Smooth muscle cell of the brain vasculature (primary cell): ENCODE data around the gene FAM184B.

Source experiments
- DNase-seq: peaks from one replicate; pipeline ENCODE4 v3.0.0-alpha.2; 2012; ENCODE audit warnings: low read depth, low spot score

Gene FAM184B

DNA sequence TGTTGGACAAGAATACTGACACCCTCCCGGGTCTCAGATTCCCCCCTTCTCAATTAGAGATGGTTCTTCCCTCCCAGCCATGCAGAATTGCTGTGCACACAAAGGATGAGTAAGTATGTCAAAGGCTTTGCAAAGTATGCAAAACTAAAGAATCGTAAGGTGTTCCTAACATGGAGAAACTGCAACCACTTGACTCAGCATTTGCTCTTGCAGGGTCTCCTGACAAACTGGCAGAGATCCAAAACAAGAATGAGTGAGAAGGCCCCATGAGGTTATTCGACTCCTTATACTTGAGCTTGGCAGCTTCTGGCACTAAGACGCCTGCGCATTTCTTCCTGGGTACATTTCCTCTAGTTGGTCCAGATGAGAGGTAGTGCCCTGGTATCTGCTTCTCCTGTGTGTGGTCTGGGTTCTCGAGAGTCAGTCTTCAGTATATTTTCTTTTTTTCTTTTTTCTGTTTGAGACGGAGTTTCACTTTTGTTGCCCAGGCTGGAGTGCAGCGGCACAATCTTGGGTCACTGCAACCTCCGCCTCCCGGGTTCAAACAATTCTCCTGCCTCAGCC is 8.2 kb downstream of the FAM184B start:
- no peak for DNase-seq

DNA sequence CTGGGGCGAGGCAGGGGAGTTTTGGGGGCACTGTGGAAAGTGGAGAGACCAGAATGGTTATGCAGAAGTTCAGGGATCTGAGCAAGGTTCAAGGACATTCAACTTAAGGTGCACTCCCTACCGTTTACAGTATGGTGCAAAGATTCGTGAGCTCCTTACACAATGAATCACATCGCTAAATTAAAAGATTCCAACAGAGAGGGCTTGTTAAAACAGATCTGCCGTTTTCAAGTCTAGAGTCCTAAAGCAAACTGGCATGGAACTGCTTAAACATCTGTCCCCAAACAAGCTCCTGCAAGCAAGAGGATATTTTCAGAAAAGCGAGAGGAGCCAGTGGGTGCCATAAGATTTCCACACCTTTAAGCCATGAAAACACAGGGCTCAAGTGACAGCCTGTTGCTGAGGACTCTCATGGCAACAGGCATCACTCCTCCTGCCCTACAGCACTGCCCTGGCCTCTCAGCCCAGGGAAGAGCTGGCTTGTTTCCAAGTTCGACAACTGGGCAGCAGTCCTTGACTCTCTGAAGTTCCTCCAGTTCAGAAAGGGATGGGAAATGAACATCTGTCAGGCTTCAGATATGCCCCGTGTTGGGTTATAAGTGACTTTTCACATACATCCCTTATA is 10.0 kb downstream of the FAM184B start:
- no peak for DNase-seq

DNA sequence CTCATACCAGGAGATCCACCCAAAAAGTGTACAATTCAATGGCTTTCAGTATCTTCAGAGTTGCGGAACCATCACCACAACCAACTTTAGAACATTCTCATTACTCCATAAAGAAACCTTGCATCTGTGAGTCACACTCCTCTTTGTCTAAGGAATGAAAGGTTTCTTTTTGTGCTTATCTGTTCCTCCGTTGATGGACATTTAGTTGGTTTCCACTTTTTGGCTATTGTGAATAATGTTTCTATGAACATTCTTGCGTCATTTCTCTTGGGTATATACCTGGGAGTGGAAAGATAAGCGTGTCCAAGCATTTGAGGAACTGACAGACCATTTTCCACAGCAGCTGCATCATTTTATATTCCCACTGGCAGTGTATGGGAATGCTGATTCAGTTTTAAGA is 10.6 kb downstream of the FAM184B start:
- no peak for DNase-seq

DNA sequence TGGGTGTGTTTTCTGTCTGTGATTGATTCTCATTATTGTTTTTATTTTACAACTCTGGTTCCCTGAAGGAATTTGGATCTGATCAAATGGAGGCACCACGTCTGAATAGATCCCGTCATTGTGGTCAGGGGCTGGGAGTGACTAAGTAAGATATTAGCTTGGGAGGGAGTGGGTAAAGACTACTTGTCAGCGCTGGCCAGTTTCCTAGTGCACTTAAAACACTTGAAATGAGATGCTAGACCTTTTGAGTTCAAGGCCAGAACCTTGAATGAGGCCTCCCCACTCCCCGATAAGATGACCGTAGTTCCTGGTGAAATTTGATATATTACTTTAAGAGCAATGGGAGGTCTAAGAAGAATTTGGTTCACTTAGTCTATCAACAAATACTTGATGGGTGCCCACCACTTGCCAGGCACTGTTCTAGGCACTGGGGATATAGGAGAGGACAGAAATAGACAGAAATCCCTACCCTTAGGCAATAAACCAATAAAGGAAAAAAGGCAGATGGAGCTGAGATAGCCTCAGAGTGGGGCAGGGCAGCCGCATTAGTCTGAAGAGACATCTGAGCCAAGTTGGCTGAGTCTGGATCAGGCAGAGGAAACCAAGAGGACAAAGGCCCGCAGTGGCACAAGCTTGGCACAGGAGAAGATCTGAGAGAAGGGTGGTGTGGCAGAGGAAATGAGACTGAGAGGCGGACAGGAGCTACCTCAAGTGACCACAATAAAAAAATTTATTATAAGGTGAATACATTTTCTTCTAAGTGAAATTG is 11.8 kb downstream of the FAM184B start:
- DNase-seq: no peak

DNA sequence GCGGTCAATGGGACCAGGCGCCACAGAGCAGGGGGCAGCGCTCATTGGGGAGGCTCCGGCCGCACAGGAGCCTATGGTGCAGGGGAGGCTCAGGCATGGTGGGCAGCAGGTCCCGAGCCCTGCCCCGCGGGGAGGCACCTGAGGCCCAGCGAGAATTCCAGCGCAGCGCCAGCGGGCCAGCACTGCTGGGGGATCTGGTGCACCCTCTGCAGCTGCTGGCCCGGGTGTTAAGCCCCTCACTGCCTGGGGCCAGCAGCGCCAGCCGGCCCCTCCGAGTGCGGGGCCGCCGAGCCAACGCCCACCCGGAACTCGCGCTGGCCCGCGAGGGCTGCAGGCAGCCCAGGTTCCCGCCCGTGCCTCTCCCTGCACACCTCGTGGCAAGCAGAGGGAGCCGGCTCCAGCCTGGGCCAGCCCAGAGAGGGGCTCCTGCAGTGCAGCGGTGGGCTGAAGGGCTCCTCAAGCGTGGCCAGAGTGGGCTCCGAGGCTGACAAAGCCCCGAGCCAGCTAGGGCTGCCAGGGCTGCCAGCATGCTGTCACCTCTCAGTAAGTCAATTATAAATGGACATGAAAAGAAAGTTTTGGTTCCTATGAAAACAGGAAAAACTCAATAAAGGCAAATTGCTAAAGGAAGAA is 14.5 kb downstream of the FAM184B start:
- no peak for DNase-seq

DNA sequence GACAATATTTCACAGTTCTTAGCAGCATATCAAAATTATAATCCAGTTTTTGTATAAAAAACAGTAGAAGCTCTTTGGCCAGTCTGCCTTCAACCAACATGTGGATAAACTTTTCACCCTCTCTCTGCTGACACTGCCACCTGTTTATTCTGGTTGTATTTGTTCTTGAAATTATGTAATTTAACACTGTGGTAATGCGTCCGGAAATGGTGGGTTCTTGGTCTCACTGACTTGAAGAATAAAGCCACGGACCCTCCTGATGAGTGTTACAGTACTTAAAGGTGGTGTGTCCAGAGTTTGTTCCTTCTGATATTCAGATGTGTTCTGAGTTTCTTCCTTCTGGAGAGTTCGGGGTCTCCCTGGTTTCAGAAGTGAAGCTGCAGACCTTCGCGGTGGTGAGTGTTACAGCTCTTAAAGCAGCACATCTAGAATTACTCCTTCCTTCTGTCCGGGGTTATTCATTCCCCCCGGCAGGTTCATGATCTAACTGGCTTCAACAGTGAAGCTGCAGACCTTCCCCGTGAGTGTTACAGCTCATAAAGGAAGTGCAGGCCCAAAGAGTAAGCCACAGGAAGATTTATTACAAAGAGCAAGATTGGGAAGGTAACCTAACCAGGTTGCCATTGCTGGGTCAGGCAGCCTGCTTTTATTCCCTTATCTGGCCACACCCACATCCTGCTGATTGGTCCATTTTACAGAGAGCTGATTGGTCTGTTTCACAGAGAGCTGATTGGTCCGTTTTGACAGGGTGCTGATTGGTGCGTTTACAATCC is 15.7 kb downstream of the FAM184B start:
- DNase-seq: no peak

DNA sequence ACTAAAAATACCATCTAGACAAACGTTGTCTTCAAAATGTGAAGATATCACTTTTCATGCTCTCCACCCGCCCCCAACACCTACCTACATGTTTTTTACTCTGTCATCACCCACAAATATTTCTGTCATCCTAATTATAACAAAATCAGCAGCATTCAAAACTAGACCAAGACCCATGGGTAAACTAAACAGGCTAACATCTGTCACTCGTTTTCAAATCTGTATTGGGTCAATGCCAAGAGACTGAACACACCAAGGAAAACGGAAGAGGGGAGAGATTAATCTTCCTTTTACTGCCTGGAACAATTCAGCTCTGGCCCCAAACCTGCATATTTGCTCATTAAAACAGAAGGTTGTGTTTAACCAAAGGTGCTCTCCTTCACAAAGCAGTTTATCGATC is 17.5 kb downstream of the FAM184B start:
- DNase-seq: no peak

DNA sequence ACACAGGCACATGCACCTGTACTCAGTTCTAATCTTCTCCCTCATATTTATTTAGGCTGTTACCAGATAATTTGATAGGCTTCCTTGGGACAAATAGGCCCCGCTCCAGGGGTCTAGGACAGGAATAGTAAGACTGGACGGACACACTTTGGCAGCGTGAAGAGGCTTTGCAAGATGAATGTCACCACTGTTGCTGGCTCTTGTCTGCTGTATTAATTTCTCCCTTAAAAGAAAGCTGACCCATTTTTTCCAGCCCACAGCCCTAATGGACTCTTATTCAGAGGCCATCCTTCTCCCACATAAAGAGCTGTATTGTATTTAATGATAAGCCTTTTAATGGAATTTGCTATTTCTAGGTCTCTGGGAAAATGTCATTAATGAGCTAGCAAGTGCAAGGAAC is 18.0 kb downstream of the FAM184B start:
- no peak for DNase-seq

DNA sequence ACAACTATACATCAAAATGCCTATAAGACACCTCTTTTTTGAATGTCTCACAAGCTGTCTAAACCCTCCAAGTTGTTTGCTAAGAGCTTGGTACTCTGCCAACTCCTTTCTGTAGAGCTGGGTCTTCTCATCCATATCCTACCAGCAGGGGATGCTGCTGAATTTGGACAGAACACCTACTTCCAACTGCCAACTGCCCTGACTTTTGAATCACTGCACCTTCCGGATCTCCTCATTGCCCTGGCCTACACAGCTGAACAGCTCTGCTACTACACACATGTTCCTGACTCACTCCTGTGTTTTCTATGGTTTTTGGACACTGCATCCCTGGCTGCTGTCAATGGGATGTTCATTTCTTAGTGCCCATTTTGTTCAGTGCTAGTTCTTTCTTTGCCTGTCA is 18.7 kb downstream of the FAM184B start:
- DNase-seq: no peak

DNA sequence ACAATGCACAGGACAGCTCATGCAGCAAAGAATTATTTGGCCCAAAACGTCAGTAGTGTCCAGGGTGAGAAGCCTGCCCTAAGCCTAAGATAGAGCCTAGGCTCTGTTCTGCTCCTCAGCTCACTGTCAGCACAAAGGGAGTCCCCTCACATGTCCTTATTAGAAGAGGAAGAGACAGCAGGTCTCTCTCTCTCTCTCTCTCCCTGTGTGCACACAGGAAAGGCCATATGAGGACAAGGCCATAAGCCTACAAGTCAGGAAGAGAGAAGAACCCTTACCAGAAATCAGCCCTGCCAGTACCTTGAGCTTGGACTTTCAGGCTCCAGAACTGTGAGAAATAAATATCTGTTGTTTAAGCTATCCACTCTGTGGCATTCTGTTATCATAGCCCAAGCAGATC is 20.4 kb downstream of the FAM184B start:
- no peak for DNase-seq

DNA sequence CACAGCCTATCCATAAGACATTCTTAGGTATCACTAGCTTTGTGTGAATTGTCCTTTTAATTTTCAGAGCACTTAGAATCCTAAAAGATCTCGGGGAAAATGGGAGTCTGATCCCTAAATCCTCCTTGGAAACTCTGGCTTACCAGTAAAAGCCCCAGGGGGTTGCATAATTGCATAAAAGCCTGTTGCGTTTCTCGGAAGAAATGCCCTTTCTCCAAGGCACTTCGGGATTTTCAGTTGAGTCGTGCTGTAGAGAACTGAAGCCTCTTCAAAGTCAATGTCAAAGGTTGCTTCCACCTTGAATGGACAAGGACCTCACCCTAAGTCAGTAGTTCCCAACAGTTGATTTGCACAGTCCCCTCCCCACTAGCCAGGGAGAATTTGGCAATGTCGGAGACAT is 20.8 kb downstream of the FAM184B start:
- no peak for DNase-seq

DNA sequence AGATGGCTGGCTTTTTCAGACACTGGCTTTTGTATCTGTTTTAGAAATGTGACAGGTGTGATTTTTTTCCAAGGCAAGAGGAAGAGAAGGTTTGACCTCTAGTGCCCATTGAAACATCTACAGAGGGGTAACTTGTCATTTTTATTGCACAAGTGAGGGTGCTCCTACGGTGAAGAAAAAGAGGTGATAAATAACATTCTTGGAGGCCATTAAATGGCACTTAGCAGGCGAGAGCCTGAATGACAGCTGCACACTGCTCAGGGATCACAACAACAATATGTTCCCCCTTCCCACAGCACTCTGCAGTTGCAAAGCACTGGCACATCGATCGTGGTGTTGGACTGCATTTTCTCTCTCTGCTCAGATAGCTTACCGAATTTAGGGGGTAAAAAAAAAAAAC is 22.9 kb downstream of the FAM184B start:
- DNase-seq: no peak

DNA sequence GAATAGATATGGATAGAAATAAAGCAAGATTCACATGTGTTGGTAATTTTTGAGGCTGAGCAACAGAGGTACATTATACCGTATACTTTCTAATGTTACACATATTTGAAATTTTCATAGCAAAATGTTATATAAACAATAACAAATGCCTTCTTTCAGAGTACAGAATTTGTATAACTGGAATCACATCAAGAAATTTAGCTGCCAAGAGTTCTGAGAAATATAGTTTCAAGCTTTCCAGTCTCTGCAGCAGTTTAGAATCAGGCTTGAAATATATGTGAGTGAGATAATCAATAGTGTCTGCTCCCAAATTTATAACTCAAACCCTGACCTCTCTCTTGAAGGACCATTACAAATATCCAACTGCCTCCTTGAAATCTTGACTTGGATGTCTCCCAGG is 23.8 kb downstream of the FAM184B start:
- DNase-seq: no peak

DNA sequence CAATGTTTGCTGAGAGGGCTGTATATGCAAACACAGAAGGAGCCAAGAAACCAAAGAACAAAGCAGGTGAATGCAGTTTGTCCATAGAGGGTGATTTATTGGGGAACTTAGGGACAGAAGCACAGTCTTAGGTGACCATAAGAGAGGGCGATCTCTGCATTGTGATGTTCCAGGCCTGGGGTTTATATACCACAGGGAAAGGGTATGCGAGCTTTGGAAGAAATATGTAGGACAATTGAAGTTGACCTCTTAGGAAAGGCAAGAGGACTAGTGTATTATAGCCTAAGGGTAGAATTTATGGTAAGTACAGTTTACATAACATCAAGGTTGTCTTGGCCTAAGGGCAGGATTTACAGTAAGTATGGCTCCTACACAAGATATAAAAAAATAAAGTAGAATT is 27.8 kb downstream of the FAM184B start:
- DNase-seq: no peak

DNA sequence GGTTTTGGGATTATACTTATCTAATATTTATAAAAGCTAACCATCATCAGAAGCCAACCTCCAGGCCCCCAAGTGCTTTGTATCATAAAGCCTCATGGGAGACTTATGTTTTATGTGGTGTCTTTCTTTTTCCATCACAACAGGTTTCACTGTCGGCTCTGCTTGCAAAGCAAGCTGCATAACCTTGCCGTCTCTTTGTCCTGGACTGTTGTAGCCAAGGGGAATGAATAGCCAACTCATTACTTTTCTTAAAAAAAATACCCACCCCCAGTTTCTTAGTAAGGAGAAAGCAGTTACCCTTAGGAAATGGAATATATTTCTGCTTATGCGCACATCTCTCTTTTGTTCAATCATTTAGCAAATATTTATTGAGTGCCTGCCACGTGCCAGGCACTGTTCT is 40.7 kb downstream of the FAM184B start:
- DNase-seq: no peak

DNA sequence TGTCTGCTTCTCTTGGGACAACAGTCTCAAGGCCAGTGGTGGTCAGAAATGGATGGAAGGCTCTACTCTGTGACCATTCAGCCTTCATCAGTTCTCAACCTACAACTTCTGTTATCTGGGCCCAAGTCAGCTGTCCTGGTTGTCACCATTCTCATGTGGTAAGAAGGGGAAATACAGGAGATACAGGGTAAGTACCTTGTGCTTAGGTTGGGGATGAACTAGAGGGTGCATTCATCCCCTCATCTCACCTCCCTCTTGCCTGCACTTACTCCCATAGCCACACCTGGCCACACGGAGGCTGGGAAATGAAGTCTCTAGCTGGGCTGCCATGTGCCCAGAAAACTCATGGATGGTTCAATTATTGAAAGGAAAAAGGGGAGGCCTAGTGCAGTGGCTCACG is 44.9 kb downstream of the FAM184B start:
- no peak for DNase-seq

DNA sequence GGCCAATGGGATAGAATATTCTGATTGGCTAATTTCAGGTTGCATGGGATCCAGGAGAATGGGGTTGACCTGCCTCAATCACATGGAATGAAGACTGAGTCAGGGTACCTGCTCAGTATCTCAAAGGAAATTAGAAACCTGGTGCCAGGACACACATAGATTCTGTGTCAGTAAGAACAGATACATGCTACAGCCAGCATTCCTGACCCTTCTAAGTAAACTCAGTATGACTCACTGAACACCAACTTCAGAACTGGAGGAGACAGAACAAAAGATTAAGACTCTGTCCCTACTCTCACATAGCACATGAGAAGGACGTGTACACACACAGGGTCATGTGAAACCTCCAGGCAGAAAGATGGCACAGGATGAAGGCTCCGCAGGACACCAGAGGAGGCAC is 54.5 kb downstream of the FAM184B start:
- no peak for DNase-seq

DNA sequence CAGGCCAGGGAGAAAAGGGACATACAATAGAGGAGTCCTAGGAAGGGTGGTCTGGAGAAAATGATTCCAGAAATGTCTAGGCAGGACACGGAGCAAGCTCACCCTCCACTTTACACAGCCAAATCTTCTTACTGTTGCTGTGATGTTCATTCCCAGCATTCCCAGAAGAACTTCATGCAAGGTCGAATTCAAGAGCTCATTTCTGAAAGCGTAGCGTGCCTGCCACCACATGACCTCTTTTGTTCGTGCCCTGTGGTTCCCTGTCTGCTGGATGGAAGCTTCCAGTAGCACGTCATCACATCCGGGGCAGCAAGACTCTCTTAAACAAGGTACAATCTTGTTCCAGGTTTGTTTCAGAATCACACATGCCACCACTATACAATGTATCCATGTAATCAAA is 57.8 kb downstream of the FAM184B start:
- DNase-seq: no peak

DNA sequence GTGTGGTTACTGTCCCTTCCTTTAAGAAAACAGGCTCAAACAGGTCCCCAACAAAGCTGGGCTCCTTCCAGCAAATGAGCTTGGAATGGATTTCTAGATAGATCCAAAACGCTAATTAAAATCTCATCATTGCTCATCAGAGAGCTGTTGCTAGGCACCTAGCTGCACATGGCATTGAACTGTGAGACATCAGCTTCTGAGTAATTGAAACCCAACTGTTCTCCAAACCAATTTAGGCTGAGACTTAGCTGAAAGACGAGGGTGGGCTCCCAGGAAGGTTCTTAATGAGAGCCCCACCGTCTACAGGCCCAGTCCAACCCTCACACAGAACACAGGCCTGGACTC is 59.1 kb downstream of the FAM184B start:
- no peak for DNase-seq

DNA sequence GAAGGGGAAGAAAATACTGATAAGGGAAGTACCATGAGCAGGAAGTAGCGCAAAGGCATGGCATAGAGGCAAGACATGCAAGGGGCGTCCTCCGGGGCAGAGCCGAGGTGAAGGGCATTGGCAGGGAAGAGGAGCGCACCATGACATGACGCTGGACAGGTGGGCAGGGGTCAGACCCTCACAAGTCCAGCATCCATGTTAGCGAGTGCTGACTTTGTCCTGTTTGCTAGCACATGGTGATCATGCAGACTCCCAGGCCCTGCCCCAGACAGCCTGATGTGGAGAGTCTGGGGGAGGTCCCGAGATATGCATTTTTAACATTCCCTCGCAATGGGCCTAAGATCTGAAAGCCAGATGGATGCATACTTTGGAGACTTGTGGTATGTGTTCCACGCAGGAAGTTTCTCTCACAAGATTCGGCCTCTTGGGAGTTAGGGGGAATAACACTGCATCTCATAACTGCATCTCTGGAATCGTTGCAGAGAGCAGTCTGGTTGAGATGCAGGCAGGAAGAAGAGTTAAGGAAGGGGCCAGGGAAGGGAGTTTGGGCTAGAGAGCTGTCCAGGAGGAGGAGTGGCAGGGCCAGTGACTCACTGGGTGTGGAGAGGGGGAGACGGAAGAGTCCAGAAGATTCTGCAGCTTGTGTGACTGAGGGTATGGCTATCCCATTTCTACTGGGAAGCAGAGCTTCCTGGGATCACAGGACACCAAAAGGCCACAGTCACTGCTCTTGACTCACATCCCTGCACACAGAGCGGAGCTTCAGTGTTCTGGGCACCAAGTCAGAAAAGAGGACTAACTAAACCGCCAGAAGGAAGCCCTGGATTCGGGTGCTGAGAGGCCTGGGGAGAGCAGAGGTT is 59.7 kb downstream of the FAM184B start:
- DNase-seq: no peak

DNA sequence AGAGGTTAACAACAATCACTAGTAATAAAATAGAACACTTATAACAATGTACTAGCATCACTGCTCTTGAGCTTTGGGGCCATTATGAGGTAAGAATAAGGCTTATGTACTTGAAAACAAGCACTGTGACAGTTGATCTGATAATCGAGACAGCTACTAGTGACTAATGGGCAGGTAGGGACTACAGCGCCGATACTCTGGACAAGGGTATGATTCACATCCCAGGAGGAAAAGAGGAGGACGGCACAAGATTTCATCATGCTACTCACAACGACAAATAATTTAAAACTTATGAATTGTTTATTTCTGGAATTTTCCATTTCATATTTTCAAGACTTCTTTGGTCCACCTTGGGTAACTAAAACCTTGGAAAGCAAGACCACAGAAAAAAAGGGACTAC is 62.3 kb downstream of the FAM184B start:
- DNase-seq: no peak
